ENCODE measurements around the gene METTL9. TPM values are rescaled to one million over a fixed set of nuclear protein-coding genes. Genes with fewer than 3 reads are reported as not detected.
A peak's percentile ranks its signal among the peaks of the same experiment; 100 is the strongest.
"Not testable (repeated sequence)": the region's sequence is repeated elsewhere in the genome, so short reads cannot be mapped to it uniquely, and the experiment has no call there.

METTL9 gene
- total RNA-seq, 4 donors from 2014 or later: 160 to 210 (median 177) TPM

GRCh38 chr16:21580131-21580530 lies 19.2 kb upstream of the METTL9 start:
- H3K9me3 ChIP-seq; H3K27ac ChIP-seq; H3K4me1 ChIP-seq; H3K4me3 ChIP-seq; H3K36me3 ChIP-seq; H3K27me3 ChIP-seq; DNase-seq (ENCODE audit: low spot score in 2 of 2): not testable (repeated sequence)
- WGBS, 2 donors: 88 to 90% methylated on average over 6 of the region's 6 CpGs

DNA sequence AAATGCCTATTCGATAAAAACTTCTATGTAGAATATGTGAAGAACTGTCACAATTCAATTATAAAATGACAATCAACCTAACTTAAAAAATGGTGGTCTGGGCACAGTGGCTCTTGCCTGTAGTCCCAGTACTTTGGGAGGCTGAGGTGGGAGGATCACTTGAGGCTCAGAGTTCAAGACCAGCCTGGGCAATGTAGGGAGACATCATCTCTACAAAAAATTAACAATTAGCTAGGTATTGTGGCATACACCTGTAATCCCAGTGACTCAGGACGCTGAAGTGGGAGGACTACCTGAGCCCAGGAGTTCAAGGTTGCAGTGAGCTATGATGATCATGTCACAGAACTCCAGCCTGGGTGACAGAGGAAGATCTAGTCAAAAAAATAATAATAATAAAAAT lies 18.6 kb upstream of the METTL9 start:
- H3K9me3 ChIP-seq: no peaks in the 10 kb centered on the region
- H3K27me3 ChIP-seq: no peaks in the 10 kb centered on the region
- H3K4me3 ChIP-seq: no peak overlapping the region
- peaks cover 0 to 7% (median 0%) of the 10 kb centered on the region in 4 donors for H3K4me1 ChIP-seq
- no peak for DNase-seq (ENCODE audit: low spot score in 2 of 2)
- TF ChIP-seq CTCF (IDR thresholded peaks at IDR 0.05) (no peak), POLR2A (IDR thresholded peaks at IDR 0.05) (no peak), EP300 (IDR thresholded peaks at IDR 0.05) (no peak)
- no peak overlapping the region for H3K27ac ChIP-seq
- WGBS, 2 donors: 81 to 87% methylated on average over 2 of the region's 2 CpGs
- H3K36me3 ChIP-seq: no peaks in the 10 kb centered on the region

GRCh38 chr16:21584817-21585216 lies 14.6 kb upstream of the METTL9 start:
- Histone ChIP-seq H3K36me3 (no peaks in the 10 kb centered on the region), H3K9me3 (no peaks in the 10 kb centered on the region), H3K4me1 (peaks cover 0 to 7% (median 0%) of the 10 kb centered on the region in 4 donors), H3K27me3 (no peaks in the 10 kb centered on the region), H3K4me3 (no peak overlapping the region), H3K27ac (no peak overlapping the region)
- no peak for DNase-seq (ENCODE audit: low spot score in 2 of 2)
- no peak for TF ChIP-seq EP300 (IDR thresholded peaks at IDR 0.05)
- TF ChIP-seq CTCF (IDR thresholded peaks at IDR 0.05): no peak
- TF ChIP-seq POLR2A (IDR thresholded peaks at IDR 0.05): no peak
- WGBS, 2 donors: 90 to 93% methylated on average over 8 of the region's 8 CpGs

GRCh38 chr16:21588593-21588992 lies 10.8 kb upstream of the METTL9 start:
- not testable (repeated sequence) for H3K27me3 ChIP-seq; H3K36me3 ChIP-seq; H3K4me3 ChIP-seq; H3K4me1 ChIP-seq; H3K27ac ChIP-seq; H3K9me3 ChIP-seq; DNase-seq (ENCODE audit: low spot score in 2 of 2)
- 92 to 95% methylated on average over 5 of the region's 5 CpGs for WGBS, 2 donors

DNA sequence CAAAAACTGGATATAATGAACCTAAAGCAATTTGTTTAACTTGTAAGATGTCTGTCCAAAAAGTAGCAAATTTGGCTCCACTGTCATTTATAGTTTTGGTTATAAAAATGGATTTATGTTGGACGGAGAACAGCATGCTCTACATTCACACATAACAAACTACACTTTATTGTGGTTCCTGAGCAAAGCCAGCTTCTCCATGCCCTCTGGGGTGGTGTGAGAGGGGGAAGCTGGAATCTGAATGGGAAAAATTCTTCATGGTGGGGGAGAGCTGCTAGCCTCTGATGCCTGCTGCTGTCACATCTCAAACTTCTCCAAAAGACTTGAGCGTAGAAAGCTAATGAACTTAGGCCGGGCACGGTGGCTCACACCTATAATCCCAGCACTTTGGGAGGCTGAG lies 9.8 kb upstream of the METTL9 start:
- H3K36me3 ChIP-seq: no peaks in the 10 kb centered on the region

DNA sequence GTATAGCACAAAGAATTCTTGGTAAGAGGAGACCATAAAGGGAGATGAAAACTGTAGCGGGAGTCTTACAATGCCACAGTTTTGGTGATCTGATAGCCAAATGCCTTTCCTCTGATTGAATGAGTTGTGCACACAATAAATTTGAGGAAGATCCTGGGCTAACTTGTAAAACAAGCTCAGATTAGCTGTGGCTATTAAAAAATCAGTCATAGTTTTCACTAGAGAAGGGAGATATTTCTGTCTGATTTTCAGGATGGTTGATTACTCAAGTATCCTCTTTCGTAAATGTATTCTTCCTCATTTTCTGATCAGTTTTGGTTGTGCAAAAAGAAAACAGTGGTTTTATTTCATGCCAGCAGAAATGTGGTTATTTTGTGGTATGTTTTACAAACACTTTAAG lies 9.1 kb upstream of the METTL9 start:
- no peak overlapping the region for H3K4me3 ChIP-seq
- H3K36me3 ChIP-seq: no peaks in the 10 kb centered on the region
- no peaks in the 10 kb centered on the region for H3K27me3 ChIP-seq
- no peak overlapping the region for H3K27ac ChIP-seq
- H3K4me1 ChIP-seq: no peaks in the 10 kb centered on the region
- no peak for DNase-seq (ENCODE audit: low spot score in 2 of 2)
- 43 to 68% methylated on average over 2 of the region's 2 CpGs for WGBS, 2 donors
- TF ChIP-seq EP300 (IDR thresholded peaks at IDR 0.05) (peak in 1 of 2 donors; percentile 34), CTCF (IDR thresholded peaks at IDR 0.05) (no peak), POLR2A (IDR thresholded peaks at IDR 0.05) (no peak)
- H3K9me3 ChIP-seq: no peaks in the 10 kb centered on the region

More for the DNA sequence above, 9.8 kb upstream of the METTL9 start:
- no peak overlapping the region for H3K27ac ChIP-seq
- no peaks in the 10 kb centered on the region for H3K4me1 ChIP-seq
- no peak overlapping the region for H3K4me3 ChIP-seq
- 70 to 75% methylated on average over 4 of the region's 4 CpGs for WGBS, 2 donors
- H3K27me3 ChIP-seq: no peaks in the 10 kb centered on the region
- DNase-seq (ENCODE audit: low spot score in 2 of 2): no peak
- H3K9me3 ChIP-seq: no peaks in the 10 kb centered on the region
- TF ChIP-seq POLR2A (IDR thresholded peaks at IDR 0.05) (no peak), EP300 (IDR thresholded peaks at IDR 0.05) (no peak), CTCF (IDR thresholded peaks at IDR 0.05) (no peak)

Measured in tibial nerve (tissue), 4 donors.